Measurements from ENCODE around the gene RPUSD1.
"Not testable (repeated sequence)": the region's sequence is repeated elsewhere in the genome, so short reads cannot be mapped to it uniquely, and the experiment has no call there.

RPUSD1 gene

DNA sequence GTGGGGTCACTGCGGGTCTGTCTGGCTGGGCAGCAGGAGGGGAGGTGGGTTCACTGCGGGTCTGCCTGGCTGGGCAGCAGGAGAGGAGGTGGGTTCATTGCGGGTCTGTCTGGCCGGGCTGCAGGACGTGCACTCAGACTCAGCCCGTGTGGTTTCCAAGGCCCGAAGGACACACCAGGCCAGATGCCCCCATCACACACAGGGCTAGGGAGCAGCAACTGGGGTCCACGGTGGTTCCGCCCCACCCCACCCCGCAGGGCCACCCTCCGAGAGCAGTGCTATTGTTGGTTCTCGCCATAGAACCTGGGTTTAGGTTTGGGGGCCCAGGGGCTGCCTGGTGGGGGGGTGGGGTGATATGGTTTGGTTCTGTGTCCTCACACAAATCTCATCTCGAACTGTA is 41.5 kb downstream of the RPUSD1 start:
- no peak overlapping the region for H3K4me3 ChIP-seq (ENCODE audit: low read depth, low read length)
- no peak for DNase-seq (ENCODE audit: low read depth)
- TF ChIP-seq, protein P1, sequence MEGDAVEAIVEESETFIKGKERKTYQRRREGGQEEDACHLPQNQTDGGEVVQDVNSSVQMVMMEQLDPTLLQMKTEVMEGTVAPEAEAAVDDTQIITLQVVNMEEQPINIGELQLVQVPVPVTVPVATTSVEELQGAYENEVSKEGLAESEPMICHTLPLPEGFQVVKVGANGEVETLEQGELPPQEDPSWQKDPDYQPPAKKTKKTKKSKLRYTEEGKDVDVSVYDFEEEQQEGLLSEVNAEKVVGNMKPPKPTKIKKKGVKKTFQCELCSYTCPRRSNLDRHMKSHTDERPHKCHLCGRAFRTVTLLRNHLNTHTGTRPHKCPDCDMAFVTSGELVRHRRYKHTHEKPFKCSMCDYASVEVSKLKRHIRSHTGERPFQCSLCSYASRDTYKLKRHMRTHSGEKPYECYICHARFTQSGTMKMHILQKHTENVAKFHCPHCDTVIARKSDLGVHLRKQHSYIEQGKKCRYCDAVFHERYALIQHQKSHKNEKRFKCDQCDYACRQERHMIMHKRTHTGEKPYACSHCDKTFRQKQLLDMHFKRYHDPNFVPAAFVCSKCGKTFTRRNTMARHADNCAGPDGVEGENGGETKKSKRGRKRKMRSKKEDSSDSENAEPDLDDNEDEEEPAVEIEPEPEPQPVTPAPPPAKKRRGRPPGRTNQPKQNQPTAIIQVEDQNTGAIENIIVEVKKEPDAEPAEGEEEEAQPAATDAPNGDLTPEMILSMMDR (IDR thresholded peaks at IDR 0.05; ENCODE audit: control insufficient read depth, extremely low read depth, insufficient read depth): no peak

DNA sequence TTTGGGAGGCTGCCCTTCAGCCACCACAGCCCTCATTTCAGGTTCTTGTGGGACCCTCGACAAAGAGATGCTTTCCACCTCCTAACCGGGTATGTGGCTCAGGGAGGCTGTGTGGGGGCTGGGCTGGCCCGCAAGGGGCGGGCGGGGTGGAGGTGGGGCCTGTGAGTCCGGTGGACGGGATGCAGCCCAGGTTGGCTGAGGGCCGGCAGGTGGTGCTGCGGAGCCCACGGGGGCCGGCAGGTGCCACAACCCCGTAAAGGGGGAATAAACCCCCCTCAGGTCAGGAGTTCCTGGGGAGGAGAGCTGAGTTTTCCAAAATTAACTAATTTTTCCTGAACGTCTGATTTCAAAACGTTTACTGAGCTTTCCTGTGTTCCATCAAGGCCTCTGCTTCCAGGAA is 42.4 kb downstream of the RPUSD1 start:
- no peak overlapping the region for H3K4me3 ChIP-seq (ENCODE audit: low read depth, low read length)
- no peak for DNase-seq (ENCODE audit: low read depth)
- TF ChIP-seq, protein P1 (IDR thresholded peaks at IDR 0.05; ENCODE audit: control insufficient read depth, extremely low read depth, insufficient read depth): peak; percentile 28; the same call in 1 of the 2 replicates

DNA sequence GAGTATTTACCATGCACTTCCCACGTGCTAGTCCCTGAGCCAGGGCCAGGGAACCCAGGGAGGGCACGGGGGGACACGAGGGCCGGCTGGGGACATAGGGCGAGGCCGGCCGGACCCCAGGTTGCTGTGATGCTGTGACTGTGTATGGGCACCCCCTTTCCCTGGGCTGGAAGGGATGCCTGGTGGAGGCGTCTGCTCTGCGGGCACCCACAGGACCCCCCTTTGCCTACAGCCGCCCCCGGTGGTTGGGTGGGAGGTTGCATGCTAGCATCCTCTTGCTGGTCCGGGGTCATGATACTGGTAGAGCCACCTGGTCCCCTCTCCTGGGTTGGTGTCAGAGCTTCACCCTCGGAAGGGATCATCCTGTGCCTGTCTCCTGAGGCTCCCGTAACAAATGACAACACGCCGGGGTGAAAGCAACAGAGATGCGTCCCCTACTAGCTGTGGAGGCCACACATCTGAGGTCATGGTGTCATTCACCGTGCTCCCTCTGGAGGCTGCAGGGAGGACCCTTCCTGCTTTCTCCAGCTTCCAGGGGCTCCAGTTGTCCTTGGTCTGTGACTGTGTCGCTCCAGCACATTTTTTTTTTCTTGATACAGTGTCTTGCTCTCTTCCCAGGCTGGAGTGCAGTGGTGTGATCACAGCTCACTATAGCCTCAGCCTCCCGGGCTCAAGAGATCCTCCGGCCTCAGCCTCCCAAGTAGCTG is 44.2 kb downstream of the RPUSD1 start:
- H3K4me3 ChIP-seq (ENCODE audit: low read depth, low read length): no peak overlapping the region
- DNase-seq (ENCODE audit: low read depth): no peak
- TF ChIP-seq, protein P1 (IDR thresholded peaks at IDR 0.05; ENCODE audit: control insufficient read depth, extremely low read depth, insufficient read depth): no peak

DNA sequence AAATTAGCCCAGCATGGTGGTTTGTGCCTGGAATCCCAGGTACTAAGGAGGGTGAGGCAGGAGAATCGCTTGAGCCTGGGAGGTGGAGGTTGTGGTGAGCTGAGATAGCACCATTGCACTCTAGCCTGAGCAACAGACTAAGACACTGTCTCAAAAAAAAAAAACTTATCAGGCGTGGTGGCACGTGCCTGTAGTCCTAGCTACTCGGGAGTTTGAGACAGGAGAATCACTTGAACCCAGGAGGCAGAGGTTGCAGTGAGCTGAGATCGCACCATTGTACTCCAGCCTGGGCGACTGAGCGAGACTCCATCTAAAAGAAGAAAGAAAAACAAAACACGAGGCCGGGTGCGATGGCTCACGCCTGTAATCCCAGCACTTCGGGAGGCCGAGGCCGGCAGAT is 45.3 kb downstream of the RPUSD1 start:
- not testable (repeated sequence) for H3K4me3 ChIP-seq (ENCODE audit: low read depth, low read length); DNase-seq (ENCODE audit: low read depth)

DNA sequence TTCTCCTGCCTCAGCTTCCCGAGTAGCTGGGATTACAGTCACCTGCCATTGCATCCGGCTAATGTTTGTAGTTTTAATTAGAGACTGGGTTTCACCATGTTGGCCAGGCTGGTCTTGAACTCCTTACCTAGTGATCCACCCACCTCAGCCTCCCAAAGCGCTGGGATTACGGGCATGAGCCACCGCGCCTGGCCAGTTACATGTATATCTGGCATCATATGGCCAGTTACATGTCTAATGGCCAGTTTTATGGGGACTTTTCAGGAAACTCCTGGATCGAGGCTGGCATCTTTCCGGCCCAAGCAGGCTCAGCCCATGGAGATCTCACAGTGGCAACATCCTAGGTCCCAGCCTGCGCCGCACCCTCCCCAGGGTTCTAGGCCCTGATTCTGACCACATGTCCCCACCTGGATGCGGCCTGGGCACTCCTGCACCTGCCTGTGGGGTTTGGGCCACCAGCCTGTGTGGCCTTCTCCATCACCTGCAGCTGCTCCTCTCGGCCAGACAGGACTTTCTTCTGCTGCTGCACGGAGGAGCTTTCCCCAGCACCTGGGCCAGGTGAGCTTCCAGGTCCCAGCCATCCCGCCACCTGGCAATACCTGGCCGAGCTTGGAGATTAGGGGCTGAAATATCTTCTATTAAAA is 46.1 kb downstream of the RPUSD1 start:
- no peak for DNase-seq (ENCODE audit: low read depth)
- no peak overlapping the region for H3K4me3 ChIP-seq (ENCODE audit: low read depth, low read length)
- TF ChIP-seq, protein P1 (IDR thresholded peaks at IDR 0.05; ENCODE audit: control insufficient read depth, extremely low read depth, insufficient read depth): no peak

DNA sequence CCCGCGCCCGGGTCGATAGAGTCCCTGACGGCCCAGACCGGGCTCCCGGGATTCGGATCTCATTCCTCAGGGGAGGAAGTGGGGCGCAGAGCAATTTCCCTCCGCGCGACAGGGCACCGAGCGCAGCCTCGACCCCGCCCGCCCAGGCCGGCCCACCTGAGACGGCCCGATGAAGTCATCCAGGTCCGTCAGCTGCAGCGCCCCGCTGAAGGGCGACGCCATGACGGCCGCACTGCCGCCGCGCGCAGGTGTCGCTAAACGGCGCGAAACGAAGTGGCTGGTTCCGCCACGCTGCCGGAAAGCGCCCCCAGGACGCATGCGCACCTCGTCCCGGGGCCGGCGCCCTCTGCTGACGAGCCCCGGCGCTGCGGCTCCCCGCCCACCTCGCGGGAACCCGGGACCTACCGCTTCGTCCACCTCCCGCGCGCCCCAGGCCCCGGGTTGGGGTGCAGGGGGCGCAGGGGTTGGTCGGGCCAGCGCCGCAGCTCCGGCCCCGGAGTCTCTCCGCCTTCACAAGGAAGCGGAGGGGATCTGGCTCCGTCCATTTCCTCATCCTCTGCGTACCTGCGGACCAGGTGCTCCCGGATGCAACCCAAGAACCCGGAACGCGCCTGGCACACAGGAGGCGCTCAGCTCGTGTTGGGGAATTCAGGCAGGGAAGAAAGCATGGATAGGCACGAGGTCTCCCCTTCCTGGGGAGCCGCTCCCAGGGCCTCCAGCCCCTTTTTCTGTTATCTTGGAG is 47.2 kb downstream of the RPUSD1 start, which contains the start of gene CIAO3:
CIAO3 (minus strand) TSS at position 234 of the 742 bp plus-strand sequence; CDS start at position 222, 12 bp downstream.
- H3K4me3 ChIP-seq (ENCODE audit: low read depth, low read length): peak within 1 kb of the TSS; percentile 95
- peak; percentile 65 for DNase-seq (ENCODE audit: low read depth)
- TF ChIP-seq, protein P1 (IDR thresholded peaks at IDR 0.05; ENCODE audit: control insufficient read depth, extremely low read depth, insufficient read depth): peak; percentile 97

DNA sequence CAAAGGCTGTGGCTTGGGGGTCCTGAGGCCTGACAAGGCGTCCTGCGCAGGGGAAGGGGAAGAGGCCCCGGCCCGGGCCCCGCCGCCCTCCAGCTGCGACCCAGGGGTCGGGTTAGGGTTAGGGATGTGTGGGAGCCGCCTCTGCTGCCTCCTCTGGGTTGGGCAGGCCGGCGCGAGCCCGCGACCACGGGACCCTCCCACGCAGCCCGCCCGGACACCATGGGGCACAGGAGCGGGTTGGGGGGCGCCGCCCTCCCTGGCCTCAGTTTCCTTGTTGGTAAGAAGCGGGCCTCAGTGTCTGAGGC is 47.8 kb downstream of the RPUSD1 start:
- TF ChIP-seq, protein P1 (IDR thresholded peaks at IDR 0.05; ENCODE audit: control insufficient read depth, extremely low read depth, insufficient read depth): no peak
- no peak for DNase-seq (ENCODE audit: low read depth)
- peak overlapping the region; percentile 95 for H3K4me3 ChIP-seq (ENCODE audit: low read depth, low read length)
